Erythroblast (primary cell): Measurements from ENCODE around the gene PKP4.

Experiments used
- GATA1 ChIP-seq: IDR thresholded peaks from 2 replicates; pipeline ENCODE4 v1.6.1; 2011; ENCODE audit warnings: low read depth, mild to moderate bottlenecking, control low read depth, low read length, moderate library complexity
- POLR2A ChIP-seq: IDR thresholded peaks from 2 replicates; pipeline ENCODE4 v1.6.1; 2011; ENCODE audit warnings: mild to moderate bottlenecking, low read length

GRCh38 chr2:158553257-158553656 is 96.5 kb downstream of the PKP4 start:
- TF ChIP-seq POLR2A (no peak), GATA1 (no peak)
